Sigmoid colon (tissue), 4 donors: ENCODE results near the gene LEMD3.

Experiments used
- EP300 ChIP-seq, 4 donors: sonication (generic); formaldehyde crosslinking; IDR thresholded peaks; one replicate each; pipeline ENCODE4 v1.6.1; 2017; ENCODE audit warnings: antibody characterized with exemption in 4 of 4
- TF ChIP-seq, protein P1 (sequence below), 4 experiments: fragments of 450-650 bp in 3 of 4; fragments of 200-600 bp in 1 of 4; IDR thresholded peaks; one replicate each; pipeline ENCODE4 v1.5.1; 2016 to 2019; ENCODE audit warnings: antibody characterized with exemption in 4 of 4, mild to moderate bottlenecking in 3 of 4, moderate library complexity in 2 of 4

- TF ChIP-seq, protein P1, sequence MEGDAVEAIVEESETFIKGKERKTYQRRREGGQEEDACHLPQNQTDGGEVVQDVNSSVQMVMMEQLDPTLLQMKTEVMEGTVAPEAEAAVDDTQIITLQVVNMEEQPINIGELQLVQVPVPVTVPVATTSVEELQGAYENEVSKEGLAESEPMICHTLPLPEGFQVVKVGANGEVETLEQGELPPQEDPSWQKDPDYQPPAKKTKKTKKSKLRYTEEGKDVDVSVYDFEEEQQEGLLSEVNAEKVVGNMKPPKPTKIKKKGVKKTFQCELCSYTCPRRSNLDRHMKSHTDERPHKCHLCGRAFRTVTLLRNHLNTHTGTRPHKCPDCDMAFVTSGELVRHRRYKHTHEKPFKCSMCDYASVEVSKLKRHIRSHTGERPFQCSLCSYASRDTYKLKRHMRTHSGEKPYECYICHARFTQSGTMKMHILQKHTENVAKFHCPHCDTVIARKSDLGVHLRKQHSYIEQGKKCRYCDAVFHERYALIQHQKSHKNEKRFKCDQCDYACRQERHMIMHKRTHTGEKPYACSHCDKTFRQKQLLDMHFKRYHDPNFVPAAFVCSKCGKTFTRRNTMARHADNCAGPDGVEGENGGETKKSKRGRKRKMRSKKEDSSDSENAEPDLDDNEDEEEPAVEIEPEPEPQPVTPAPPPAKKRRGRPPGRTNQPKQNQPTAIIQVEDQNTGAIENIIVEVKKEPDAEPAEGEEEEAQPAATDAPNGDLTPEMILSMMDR (IDR thresholded peaks at IDR 0.05): no peak
- TF ChIP-seq EP300 (IDR thresholded peaks at IDR 0.05): no peak
These were observed 6.0 kb downstream of the LEMD3 start for GRCh38 chr12:65175385-65175784.
